Activated T-helper 17 cell treated with anti-CD3 and anti-CD28 coated beads, Interleukin-2, amount 50 U/mL, for 72 hours (primary cell): Measurements from ENCODE around the gene AFF1. TPM values are rescaled to one million over a fixed set of nuclear protein-coding genes. Genes with fewer than 3 reads are reported as not detected.

ENCODE experiments used
- ATAC-seq: fragments of 150-1000 bp; cut with Tn5 transposase; replicated peaks from 2 replicates; pipeline ENCODE4 v1.10.0; 2021; ENCODE audit warnings: mild to moderate bottlenecking, moderate library complexity
- H3K27ac Mint-ChIP-seq: one replicate; pipeline ENCODE4 v1.8.0; 2022; ENCODE audit warnings: mixed read lengths
- H3K27me3 Mint-ChIP-seq: one replicate; pipeline ENCODE4 v1.8.0; 2022; ENCODE audit warnings: mixed read lengths
- H3K36me3 Mint-ChIP-seq: one replicate; pipeline ENCODE4 v1.8.0; 2022; ENCODE audit warnings: low read depth, mild to moderate bottlenecking, mixed read lengths
- H3K4me1 Mint-ChIP-seq: one replicate; pipeline ENCODE4 v1.8.0; 2022; ENCODE audit warnings: mixed read lengths
- H3K4me3 Mint-ChIP-seq: one replicate; pipeline ENCODE4 v1.8.0; 2022; ENCODE audit warnings: mild to moderate bottlenecking, mixed read lengths
- H3K9me3 Mint-ChIP-seq: one replicate; pipeline ENCODE4 v1.8.0; 2022; ENCODE audit warnings: mixed read lengths
- total RNA-seq, 2 donors: library from RNA; stranded (reverse); gene quantifications; one replicate each; pipeline ENCODE4 v1.2.3, GENCODE V29; 2022

Gene AFF1
- total RNA-seq, 2 donors from 2014 or later, result 64.2 to 80.5 TPM

DNA sequence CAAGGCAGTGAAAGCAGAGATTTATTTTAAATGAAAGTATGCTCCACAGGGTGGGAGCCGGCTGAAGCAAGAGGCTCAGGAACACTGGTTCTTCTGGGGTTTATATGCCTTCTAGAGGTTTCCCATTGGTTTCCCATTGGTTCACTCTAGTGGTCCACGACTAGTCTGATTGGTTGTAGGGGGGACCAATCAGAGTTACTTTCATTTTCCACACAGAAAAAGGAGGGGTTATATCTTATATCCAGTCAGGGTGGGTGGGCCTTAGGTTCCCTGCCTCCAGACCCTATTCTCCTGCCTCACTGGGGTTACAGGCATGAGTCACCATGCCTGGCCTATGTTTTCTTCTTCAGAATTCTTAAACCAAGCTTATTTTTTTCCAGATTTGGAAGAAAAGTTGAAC, 184.0 kb downstream of the AFF1 start:
- no peaks in the 10 kb centered on the region for H3K9me3 Mint-ChIP-seq
- peak overlapping the region; percentile 70 for H3K27ac Mint-ChIP-seq
- ATAC-seq, result peak; percentile 26
- H3K27me3 Mint-ChIP-seq, result no peaks in the 10 kb centered on the region
- H3K4me3 Mint-ChIP-seq, result no peak overlapping the region
- peaks cover 92% of the 10 kb centered on the region for H3K36me3 Mint-ChIP-seq
- H3K4me1 Mint-ChIP-seq, result peaks cover 13% of the 10 kb centered on the region

DNA sequence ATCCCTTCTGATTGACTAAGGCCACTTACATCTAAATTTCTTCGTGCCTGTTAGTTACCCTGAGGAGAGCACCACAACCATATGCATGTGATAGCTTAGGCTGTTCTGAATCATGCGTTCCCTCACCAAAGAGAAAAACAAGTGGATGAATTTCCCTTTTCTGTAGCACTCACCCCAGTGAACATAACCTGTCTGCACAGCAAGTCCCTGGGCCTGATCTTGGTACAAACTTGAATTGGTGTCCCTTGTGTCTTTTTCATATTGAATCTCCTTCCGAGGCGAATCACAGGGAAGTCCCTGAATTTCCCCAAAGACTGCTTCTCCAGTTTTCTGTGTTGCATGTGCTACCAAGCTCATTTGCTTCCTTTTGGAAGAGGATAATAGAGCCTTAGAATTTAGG, 185.2 kb downstream of the AFF1 start:
- Mint-ChIP-seq H3K27me3 (no peaks in the 10 kb centered on the region), H3K9me3 (no peaks in the 10 kb centered on the region), H3K27ac (peak overlapping the region; percentile 70), H3K4me1 (peaks cover 13% of the 10 kb centered on the region), H3K36me3 (peaks cover 92% of the 10 kb centered on the region), H3K4me3 (peak overlapping the region; percentile 35)
- ATAC-seq, result peak; percentile 90

DNA sequence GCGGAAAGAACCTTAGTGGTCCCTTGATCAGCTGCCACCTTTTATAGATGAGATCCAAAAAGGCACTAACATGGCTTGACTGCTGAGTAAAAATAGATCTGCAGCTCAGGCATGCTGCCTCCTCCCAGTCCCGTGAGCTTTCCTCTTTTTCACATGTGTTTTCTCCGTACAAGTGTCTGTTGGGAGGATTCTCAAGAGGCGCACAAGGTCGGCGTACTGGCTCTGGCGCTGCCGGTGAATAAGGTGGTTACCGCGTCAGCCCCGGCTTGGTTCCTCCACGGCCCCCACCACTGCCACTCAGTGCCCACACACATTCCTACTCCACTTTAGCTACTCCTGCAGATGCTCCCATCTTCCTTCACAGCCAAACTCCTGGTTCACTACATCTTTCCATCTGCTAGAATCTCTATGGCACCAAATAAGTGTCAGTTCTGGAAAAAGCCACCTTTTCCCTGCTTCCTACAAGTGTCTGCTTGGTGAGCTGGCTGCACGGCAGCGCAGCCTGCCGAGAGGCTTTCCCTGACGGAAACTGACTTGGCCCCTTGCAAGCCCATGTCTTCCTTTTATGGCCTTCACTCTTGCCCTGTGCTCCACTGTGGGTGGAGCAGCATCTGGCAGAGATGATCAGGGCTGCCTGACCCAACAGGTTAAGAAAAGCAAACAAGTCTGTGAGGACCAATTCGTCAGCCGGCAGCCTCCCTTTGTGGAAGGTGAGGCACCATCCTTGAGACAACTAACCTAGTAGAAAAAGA, 185.8 kb downstream of the AFF1 start:
- peak overlapping the region; percentile 35 for H3K4me3 Mint-ChIP-seq
- H3K36me3 Mint-ChIP-seq, result peaks cover 92% of the 10 kb centered on the region
- peaks cover 13% of the 10 kb centered on the region for H3K4me1 Mint-ChIP-seq
- peak overlapping the region; percentile 70 for H3K27ac Mint-ChIP-seq
- no peaks in the 10 kb centered on the region for H3K27me3 Mint-ChIP-seq
- no peak for ATAC-seq
- H3K9me3 Mint-ChIP-seq, result no peaks in the 10 kb centered on the region

DNA sequence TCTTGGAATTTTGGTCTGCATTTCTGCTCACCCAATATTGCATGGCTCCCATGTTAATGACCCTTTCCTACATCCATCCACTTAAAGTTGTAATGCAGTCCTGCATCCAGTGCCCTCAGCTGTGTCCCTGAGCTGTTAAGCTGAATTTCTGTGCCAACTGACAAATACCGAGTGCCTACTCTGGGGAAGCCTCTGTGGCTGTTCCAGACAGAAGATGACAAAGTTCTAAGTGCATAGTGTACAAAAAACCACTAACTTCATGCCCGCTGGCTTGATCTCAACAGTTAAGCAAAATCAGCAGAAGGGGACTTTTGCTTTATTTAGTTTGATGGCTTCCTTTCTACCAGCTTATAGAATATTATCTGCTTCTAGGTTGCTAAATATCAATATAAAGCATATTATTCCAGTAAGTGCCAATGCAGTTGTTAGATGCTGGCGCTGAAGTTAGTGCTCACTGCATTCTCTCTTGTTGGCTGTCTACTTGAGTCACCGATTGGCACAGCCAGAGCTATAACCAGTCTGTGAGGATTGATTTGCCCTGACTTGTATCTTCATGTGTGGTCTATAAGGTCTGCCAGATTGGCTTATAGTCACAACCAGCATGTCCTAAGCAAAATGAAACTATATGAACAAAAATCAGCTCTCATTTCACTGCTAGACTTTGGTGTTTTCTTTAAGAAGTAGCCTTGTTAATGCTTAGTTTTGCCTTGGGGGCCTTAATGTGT, 186.7 kb downstream of the AFF1 start:
- Mint-ChIP-seq H3K4me3 (no peak overlapping the region), H3K4me1 (peaks cover 13% of the 10 kb centered on the region), H3K9me3 (no peaks in the 10 kb centered on the region), H3K27ac (peak overlapping the region; percentile 70), H3K36me3 (peaks cover 92% of the 10 kb centered on the region), H3K27me3 (no peaks in the 10 kb centered on the region)
- ATAC-seq, result no peak

DNA sequence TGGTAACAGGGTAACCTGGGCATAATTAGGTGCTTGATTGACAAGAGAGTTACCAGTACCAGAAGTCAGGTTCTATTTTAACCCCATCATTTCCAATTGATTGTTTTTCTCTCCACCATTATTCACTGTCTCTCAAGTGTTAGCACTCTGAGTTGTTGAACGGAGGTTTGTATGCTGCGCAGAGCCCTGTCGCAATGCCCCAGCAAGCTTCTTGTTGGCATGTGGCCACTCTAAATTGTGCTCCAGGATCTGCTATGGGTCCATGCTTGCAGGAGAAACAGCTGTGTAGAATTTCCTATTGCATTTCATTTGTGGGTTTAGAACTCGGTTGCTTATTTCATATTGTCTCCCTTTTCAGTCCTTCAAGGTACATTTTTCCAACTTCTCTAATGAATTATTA, 187.4 kb downstream of the AFF1 start:
- Mint-ChIP-seq H3K27ac (no peak overlapping the region), H3K9me3 (no peaks in the 10 kb centered on the region), H3K4me3 (no peak overlapping the region), H3K36me3 (peaks cover 92% of the 10 kb centered on the region), H3K4me1 (peaks cover 13% of the 10 kb centered on the region), H3K27me3 (no peaks in the 10 kb centered on the region)
- ATAC-seq, result no peak

DNA sequence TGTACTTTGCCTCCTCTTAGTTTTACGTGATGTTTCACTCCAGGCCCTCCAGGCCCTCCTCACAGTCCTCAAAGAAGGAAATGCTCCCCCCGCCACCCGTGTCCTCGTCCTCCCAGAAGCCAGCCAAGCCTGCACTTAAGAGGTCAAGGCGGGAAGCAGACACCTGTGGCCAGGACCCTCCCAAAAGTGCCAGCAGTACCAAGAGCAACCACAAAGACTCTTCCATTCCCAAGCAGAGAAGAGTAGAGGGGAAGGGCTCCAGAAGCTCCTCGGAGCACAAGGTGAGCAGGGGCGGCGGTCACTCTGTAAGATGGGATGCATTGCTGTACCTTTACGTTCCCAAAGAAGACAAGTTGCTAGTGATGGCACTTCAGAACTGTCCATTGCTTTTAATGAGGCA, 191.2 kb downstream of the AFF1 start:
- ATAC-seq, result no peak
- Mint-ChIP-seq H3K27ac (peak overlapping the region; percentile 62), H3K36me3 (peaks cover 92% of the 10 kb centered on the region), H3K9me3 (no peaks in the 10 kb centered on the region), H3K4me3 (no peak overlapping the region), H3K27me3 (no peaks in the 10 kb centered on the region), H3K4me1 (no peaks in the 10 kb centered on the region)

DNA sequence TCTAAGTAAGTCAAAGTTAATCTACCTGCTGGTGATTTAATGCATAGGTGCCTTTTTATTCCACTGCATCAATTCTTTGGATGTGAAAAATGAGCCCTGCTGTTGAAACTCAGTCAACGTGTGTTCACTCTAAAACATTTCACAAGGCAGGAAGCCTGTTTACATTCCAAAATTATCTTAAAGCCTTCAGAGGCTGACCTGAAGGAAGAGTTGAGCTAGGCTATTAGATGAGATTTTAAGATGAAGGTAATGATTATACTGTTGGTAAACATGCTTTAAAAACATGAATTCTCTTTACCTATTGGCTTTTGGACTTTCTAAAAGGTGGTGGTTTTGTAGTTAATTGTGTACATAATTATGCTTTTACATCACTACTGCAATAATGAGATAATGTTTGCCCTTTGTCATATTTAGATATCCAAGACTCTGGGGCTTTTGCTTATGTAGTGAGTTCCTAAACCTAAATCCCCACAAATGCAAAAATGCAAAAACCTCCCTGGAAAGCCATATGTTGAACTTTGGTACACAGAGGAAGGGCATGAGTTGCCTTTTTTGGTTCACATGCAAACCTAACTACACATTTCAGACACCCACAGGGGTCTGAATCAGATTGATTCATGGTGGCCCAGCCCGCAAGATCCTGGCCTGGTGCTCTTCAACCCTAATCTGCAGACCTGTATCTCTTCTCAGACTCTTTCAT, 193.3 kb downstream of the AFF1 start:
- peaks cover 97% of the 10 kb centered on the region for H3K36me3 Mint-ChIP-seq
- no peak for ATAC-seq
- H3K27me3 Mint-ChIP-seq, result no peaks in the 10 kb centered on the region
- H3K4me3 Mint-ChIP-seq, result no peak overlapping the region
- peak overlapping the region; percentile 72 for H3K27ac Mint-ChIP-seq
- no peaks in the 10 kb centered on the region for H3K9me3 Mint-ChIP-seq
- H3K4me1 Mint-ChIP-seq, result no peaks in the 10 kb centered on the region

DNA sequence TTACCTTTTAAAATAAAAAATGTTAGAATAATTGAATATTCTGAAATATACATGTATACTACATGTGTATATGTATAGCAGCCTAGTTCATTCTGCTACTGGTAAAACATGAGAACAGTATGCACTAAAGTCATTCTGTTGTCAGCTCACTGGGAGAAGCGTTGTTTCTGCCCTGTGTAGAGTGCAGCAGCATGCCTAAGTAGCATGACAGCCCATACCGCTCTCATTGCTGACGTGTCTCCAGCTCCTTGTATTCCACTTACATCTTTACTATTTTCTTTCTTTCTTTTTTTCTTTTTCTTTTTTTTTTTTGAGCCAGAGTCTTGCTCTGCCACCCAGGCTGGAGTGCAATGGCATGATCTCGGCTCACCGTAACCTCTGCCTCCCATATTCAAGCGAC, 194.9 kb downstream of the AFF1 start:
- Mint-ChIP-seq H3K27me3 (no peaks in the 10 kb centered on the region), H3K4me1 (peaks cover 8% of the 10 kb centered on the region), H3K4me3 (no peak overlapping the region), H3K27ac (no peak overlapping the region), H3K9me3 (no peaks in the 10 kb centered on the region), H3K36me3 (peaks cover 97% of the 10 kb centered on the region)
- ATAC-seq, result no peak

DNA sequence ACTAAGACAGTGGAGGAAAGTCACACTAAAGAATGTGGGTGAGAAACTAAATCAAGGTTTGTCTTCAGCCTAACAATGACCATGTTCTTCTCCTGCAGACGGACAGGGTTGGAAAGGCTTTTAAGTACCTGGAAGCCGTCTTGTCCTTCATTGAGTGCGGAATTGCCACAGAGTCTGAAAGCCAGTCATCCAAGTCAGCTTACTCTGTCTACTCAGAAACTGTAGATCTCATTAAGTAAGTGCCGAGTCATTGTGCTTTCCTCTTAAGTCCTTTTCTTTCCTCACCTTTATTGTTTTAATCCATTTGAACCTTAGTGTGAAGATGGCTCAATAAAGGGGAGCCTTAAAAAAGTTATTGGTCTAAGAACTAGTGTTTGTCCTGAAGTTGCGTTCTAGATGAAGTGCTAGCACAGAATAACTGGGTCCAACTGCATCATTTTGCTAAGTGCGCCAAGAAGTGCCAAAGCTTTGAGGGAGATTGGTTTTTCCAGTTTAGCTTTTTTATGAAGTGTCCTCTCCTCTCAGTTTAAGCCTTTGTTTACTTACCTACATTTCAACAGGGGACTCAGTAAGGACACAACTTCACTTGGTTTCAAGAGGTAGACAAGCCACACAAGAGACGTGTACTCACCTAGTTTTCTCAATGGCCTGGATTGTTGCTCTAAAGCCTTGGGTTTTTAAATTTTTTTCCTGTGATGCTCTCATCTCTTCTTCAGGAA, 196.3 kb downstream of the AFF1 start:
- Mint-ChIP-seq H3K4me1 (peaks cover 8% of the 10 kb centered on the region), H3K4me3 (no peak overlapping the region), H3K9me3 (no peaks in the 10 kb centered on the region), H3K36me3 (peaks cover 97% of the 10 kb centered on the region), H3K27ac (no peak overlapping the region), H3K27me3 (no peaks in the 10 kb centered on the region)
- no peak for ATAC-seq

DNA sequence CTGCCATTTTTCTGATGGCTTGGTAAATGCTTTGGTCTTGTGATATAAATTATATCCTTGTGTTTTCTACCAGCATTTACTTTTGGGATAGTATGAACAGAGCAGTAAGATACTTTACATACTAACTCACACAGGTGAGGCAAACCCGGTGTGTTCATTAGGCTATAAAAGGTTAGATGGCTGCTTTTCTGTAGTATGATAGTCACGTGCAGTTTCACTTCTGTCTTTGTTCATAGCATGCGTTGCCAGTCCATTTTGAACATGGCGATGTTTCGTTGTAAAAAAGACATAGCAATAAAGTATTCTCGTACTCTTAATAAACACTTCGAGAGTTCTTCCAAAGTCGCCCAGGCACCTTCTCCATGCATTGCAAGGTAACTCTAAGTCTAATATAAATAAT, 197.2 kb downstream of the AFF1 start:
- Mint-ChIP-seq H3K9me3 (no peaks in the 10 kb centered on the region), H3K27ac (no peak overlapping the region), H3K36me3 (peaks cover 97% of the 10 kb centered on the region), H3K4me1 (peaks cover 8% of the 10 kb centered on the region), H3K27me3 (no peaks in the 10 kb centered on the region), H3K4me3 (no peak overlapping the region)
- no peak for ATAC-seq

DNA sequence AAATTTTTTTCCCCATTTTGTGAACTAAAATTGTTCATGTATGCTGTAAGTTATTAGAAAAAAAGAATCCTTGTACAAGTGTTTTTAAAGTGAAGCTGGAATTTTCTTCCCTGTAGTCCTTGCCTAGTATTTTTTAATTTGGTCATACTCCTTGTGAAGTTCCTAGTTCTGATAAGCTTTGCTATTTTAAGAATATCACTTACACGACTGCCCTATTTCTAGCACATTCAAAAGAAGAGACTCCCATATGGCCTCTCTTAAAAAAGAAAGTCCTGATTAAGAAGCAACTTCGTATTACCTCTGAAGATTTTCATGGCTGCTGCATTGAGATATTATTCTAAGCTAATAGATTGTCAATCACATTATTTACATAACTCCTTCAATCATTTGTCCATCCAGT, 198.4 kb downstream of the AFF1 start:
- no peaks in the 10 kb centered on the region for H3K9me3 Mint-ChIP-seq
- H3K4me1 Mint-ChIP-seq, result peaks cover 8% of the 10 kb centered on the region
- ATAC-seq, result no peak
- H3K36me3 Mint-ChIP-seq, result peaks cover 97% of the 10 kb centered on the region
- H3K27me3 Mint-ChIP-seq, result no peaks in the 10 kb centered on the region
- H3K4me3 Mint-ChIP-seq, result no peak overlapping the region
- H3K27ac Mint-ChIP-seq, result no peak overlapping the region

DNA sequence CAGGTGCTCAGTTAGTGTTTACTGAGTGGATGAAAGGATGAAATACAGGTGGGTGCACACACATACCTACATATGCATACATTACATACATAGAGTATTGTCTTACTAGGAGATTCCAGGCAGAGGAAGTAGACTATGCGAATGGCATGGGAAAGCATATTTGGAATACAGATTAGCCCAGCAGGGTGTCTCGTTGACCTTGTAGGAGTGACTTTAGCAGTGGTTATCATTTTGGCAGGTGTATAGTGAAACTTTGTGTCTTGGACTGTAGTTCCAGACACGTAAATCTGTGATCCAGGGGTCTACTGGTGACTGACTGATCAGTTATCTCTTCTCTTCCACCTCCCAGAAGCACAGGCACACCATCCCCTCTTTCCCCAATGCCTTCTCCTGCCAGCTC, 199.3 kb downstream of the AFF1 start:
- ATAC-seq, result no peak
- H3K4me1 Mint-ChIP-seq, result peaks cover 8% of the 10 kb centered on the region
- peaks cover 97% of the 10 kb centered on the region for H3K36me3 Mint-ChIP-seq
- H3K27ac Mint-ChIP-seq, result peak overlapping the region; percentile 28
- H3K9me3 Mint-ChIP-seq, result no peaks in the 10 kb centered on the region
- no peak overlapping the region for H3K4me3 Mint-ChIP-seq
- no peaks in the 10 kb centered on the region for H3K27me3 Mint-ChIP-seq

DNA sequence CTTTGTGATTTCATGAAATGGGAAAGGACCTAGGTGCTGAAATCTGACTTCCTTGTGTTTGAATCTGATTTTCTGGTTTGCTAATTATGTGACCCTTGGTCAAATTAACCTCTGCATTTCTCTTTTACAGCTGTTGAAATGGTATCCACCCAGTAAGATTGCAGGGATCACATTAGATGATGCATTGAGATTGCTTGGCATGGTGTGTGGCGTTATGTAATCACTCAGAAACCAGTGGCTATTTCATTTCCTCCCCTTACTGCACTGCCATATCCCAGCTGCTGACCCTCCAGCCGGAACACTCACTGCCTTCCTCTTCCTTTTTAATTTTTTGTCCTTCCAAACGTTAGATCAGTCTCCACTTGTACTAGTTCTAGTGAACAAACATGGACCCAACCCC, 206.6 kb downstream of the AFF1 start:
- H3K36me3 Mint-ChIP-seq, result peaks cover 78% of the 10 kb centered on the region

DNA sequence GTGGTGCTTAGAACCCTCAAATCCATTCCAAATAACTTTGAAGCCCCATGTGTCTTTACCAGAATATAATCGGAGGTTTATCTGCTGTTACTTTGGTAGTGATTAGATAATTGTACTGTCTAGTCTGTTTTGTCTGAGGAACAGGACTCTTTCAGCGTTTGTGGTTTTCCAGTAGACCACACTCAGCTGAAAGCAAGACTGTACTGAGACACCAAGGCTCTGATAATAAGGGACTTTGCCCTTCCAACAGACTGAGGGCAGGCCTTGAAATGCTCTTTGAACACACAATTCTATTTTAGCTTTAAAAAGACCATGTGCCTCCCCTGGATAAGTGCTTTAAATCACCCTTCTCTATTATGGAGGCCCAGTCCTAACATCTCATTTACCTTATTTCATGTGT, 209.5 kb downstream of the AFF1 start:
- H3K4me1 Mint-ChIP-seq, result peaks cover 8% of the 10 kb centered on the region
- no peaks in the 10 kb centered on the region for H3K9me3 Mint-ChIP-seq
- H3K27me3 Mint-ChIP-seq, result no peaks in the 10 kb centered on the region
- no peak for ATAC-seq
- H3K27ac Mint-ChIP-seq, result no peak overlapping the region
- H3K4me3 Mint-ChIP-seq, result no peak overlapping the region
- peaks cover 48% of the 10 kb centered on the region for H3K36me3 Mint-ChIP-seq

More for the DNA sequence above, 206.6 kb downstream of the AFF1 start:
- Mint-ChIP-seq H3K27me3 (no peaks in the 10 kb centered on the region), H3K9me3 (no peaks in the 10 kb centered on the region), H3K4me1 (peaks cover 3% of the 10 kb centered on the region), H3K27ac (no peak overlapping the region), H3K4me3 (no peak overlapping the region)
- no peak for ATAC-seq
